Activated CD4-positive, alpha-beta T cell treated with anti-CD3 and anti-CD28 coated beads for 4 hours (primary cell): ENCODE results near the gene PRLR.
A peak's percentile ranks its signal among the peaks of the same experiment; 100 is the strongest.

Source experiments
- DNase-seq, 2 donors: peaks; one replicate each; pipeline ENCODE4 v3.0.0-alpha.2; 2020

PRLR gene

DNA sequence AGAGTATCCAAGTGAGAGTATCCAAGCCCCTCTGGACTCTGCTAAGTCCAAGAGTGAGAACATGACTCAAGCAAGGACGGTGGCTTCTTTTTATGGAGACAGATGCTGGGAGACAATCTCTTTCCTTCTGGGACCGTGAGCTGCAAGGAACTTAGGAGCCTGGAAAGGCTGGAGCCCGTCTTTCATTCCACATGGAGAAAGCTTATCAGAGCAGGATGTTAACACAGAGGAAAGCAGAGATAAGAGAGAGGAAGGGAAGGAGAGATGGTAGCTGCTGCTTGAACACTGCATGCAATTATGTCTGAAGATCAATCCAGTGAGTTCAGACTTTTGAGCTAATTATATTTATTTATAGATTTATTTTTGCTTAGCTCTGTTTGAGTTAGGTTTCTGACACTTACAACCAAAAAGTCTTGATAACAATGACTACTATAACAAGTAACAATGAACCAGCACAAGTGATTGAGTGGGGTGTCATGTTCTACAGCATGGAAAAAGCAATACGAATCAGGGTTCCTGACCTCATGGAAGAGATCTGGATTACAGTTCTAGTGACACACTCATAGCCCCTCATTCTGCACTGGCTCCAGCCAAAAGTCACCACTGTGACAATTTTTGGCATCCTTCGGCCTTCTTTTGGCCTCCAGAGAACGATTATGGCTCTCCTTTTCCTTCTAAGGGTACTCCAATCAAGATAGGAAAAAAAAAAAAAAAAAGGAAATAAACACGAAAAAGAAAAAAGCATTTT, 71.5 kb downstream of the PRLR start:
- no peak for DNase-seq

DNA sequence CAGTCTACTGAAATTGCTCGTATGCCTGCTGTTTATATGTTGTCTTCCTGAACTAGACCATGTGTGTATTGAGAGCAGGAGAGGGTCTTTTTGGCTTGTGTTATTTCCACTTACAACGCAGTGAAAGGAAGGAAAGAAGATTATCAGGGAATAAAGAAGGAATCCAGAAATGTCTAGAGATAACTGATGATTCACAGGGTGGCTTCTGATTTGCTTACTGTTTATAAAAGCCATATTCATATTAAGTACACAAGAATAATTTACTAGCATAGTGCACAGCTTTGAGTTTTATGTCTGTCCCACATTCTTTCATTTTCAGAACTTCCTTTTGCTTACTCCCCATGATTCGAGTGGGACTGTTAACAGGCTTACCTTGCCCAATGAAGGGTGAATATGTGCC, 72.1 kb downstream of the PRLR start:
- no peak for DNase-seq

DNA sequence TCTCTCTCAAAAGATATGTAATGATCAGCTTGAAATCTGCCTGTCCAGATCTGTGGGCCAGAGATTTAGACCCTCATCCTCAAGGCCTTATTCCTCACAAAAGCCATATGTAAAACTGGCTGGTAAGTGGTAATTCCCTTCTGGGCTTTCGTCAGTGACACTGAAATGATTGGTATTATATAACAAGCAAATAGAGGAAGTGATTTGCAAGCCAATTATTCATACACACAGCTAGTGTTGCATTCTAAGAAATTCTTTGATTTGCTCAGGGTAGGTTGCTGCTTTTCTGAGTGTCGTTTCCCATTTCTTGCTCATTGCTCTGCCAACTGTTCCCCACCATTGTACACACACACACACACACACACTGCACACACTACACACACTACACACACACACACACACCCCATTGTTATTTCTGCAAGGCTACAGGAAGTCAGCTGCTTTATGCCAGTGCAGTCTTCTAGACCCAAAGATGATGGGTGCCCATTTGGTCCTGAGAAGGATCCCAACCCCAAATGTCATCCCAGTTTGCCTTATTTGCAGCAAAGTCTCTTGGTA, 76.8 kb downstream of the PRLR start:
- DNase-seq, result no peak

DNA sequence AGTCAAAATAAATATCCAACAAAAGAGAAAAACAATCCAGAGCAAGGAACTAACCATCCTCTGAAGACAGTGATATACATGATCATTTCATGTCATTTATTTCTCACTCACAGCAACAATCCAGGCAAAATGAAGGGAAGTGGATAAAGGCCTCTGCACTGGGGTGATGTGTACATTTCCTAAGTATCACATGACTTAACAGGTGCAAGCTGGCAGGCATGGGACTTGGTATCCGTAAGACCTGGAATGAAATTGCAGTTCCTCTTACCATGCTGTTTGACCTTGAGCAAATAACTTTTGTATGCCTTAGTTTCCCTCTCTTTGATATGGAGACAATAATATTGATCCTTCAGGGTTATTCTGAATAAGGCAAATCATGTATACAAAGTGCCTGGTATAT, 77.6 kb downstream of the PRLR start:
- no peak for DNase-seq

DNA sequence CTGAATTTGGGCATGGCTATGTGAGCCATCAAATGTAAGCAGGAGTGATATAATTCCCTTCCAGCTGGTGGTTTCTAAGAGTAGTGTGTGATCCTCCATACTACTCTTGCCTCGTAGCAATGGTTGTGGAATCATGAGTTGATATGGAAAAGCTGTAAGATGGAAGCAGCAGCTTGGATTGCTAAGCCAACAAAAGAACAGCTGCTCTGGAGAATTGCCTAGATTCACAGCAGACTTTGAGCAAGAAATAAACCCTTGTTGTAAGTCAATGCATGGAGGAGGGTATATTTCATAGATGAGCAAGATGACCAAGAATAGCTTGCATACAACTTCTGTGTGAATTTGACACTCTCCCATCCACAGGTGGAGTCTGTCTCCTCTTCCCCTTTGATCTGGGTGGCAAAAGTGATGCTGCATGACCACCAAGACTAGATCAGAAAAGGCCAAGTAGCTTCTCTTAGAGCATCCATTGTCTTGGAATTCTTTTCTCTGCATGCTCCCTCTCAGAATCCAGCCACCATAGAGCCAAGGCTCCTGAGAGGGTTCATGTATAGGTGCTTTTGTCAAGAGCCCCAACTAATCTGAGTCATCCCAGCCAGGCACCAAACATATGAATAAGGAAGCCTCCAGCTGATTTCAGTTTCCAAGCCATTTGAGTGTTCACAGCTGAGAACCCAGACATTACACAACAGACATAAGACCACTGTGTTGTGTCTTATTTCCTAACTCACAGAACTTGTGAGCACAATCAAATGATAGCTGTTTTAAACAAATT, 79.0 kb downstream of the PRLR start:
- no peak for DNase-seq

DNA sequence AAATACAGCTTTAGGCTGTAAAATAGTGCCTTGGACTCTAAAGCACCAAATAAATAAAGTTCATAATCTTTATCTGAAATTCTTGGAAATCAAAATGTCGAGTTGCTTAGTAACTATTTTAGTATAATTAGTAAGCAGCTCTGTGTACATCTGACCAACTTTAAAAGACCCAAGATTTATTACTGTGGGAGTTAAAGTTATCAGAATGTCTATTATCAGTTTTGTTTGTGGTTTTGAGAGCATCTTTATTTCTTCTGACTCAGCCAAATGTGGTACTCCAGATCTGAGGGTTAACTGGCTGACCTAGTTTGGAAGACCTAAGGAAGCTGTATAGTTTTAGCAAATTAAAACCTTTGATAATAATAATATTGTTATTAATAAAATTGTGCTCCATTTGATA, 81.2 kb downstream of the PRLR start:
- DNase-seq, result no peak

DNA sequence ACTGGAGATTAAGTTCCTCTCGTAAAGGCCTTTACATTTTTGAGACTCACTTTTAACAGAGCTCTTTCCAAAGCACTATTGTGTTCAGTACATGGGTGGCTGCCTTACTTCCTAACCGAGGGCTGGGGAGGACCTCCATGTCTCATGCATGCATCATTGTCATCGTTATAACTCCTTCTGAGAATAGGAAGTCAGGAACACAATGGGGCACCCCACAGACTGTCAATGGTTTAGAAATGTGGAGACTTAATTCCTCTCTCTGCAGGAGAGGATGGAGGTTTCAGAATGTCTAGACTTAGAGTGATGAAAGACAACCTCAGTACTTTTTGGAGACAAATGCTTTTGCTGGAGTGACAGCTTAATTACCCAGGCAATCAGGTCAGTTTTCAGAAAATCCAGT, 83.9 kb downstream of the PRLR start:
- no peak for DNase-seq

DNA sequence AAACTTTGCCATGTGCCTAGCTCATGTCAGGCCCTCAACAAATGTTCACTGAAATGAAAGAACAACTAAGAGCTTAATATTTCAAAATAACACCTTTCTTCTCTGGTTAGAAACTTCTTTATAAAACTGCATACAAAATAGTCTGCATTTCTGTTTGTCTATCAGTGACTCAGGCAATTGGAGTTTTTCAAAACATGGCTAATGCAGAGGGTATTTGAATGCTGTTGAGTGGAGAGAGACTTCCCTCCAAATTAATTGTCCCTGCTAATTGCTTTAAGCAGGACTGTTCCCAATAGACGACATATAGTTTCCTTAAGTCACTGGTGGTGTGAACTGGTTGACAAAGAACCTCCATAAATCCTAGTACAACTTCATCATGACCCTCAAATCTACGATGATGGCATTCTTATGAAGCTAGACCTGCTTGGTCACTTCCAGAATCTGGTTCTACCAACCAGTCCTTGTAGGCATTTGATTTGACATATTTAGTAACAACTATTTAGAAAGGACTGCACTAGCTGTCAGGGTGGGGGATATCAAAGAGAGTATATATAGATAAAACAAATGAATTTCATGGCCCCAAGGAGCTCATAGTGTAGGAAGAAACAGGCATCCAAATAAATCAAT, 84.5 kb downstream of the PRLR start:
- DNase-seq, result no peak

DNA sequence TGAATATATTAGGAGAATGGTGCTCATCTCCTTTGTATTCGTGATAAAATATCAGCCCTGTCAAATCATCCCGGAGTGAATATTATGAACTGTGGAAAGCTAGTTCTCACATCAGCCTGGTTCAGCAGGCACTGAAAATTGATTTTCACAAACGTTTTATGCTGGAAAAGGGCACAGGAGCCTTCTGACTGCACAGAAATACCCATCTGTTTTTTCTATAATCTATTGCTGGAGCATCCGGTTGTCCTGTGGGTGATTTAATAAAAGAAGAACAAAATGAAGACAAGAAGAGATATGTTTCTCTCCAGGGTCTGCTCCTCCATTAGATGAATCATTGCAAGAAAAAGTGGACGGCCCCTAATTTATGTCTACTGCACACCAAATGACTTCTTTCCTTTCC, 85.3 kb downstream of the PRLR start:
- no peak for DNase-seq

DNA sequence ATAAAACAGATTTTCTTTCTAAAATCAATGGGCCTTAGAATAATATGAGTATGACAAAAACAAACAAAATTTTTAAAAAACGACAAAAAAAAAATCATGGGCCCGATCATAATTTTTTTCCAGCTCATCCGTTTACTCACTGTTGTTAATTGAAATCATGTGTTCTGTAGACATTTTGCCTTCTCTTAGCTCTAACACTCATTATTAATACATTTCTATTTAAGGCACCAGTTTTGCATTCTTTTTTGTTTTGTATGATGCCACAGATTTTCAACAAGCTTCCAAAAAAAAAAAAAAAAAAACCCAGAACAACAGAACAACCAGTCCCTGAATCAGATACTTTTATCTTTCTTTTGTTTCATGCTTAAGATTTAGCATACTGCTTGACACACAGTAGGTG, 86.4 kb downstream of the PRLR start:
- DNase-seq, result no peak

DNA sequence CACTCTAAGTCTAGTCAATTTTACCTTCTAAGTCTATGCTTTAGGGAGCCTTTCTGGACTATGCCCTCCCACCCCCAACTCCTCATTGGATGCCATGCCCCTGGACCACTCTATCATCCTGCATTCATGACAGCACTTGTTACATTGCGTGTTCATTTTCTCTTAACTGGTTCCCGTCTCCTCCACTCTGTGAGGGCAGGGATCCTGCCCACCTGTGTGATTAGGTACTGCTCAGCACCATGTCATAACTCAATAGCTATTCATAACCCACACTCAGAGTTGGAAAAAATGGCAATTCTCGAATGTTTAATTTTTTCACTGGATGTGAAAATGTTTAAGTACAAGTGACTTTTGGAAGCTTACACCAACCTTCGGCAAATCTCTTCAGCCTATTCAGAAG, 88.5 kb downstream of the PRLR start:
- DNase-seq, result no peak

DNA sequence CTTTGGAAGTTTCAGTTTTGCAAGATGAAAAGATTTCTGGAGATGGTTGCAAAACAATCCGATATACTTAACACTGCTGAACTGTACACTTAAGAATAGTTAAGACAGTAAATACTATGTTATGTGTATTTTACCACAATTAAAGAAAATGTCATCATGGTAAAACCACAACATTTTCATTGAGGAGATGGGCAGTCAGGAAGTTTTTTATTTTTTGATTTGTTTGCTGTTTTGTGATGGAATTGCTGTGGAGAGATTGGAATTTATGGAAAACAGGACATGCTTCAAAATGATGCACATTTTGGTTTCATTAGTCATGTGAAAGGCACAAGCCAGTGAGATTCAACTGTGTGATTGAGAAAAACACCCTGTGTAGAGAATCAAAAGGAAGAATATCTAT, 92.1 kb downstream of the PRLR start:
- no peak for DNase-seq

DNA sequence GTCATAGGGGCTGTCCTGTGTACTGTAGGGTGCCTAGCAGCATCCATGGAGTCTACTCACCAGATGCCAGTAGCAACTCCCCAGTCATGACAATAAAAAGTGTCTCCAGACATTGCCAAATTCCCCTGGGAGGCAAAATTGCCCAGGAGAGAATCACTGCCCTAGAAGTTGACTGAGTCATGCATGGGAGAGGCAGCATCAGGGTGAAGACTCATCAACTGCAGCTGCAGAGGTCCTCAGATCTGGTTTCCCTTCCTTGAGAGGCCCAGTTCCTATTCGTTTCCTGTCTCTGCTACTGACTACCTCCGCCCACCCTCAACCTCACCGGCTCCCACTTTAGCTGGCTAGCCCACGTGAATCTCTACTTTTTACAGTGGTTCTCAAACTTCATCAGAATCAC, 93.9 kb downstream of the PRLR start:
- DNase-seq, result no peak

DNA sequence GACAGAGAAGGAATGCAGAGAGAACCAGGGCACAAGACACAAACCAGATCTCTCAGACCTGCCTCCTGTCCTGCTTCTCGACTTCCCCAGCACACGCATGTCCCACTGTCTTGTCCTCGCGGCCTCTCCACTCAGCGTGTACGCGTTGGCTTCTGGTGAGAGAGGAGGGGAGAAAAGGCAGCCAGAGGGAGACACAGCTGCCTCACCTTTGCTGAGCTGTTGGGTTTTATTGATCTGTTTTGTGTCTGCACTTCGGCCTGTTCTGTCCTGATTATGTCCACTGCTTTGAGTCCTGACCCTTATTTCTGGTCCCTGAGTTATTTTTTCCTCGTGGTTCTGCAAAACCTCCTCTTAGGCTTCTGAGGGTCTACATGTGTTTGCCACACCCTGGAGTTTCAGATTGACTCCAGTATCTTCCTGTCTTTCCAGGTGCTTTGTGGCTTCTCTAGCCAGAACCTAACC, 95.0 kb downstream of the PRLR start:
- DNase-seq, result no peak

DNA sequence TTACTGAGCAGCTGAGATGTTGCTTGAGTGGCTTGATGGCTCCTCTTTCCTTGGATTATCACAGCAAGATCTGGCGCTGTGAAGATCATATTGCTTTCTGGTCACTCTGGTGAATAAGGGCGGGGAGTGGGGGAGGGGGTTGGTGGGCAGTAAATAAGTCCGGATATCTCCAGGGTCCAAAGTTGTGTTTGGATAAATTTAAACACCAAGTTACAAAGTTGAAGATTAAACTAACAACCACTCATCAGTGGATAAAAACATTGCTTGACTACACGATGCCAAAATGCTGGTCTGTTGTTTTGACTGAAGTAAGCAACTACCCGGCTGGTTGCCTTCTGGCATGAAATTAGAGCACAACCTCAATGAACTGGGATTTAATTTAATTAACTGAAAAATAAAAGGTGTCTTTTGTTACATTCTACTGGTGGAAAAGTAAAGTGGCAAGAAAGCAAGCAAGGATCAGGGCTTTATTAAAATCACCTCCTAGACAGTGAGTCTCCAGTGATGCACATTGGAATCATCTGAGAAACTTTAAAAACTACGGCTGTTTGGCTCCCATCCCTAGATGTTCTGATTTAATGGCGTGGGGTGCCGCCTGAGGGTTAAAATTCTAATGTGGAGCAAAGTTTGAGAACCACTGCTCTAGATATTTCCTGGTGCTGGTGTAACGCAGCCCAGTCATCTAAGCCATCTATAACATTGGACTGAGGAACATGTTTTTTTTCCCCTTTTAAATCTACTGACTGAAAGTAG, 95.8 kb downstream of the PRLR start:
- no peak for DNase-seq

DNA sequence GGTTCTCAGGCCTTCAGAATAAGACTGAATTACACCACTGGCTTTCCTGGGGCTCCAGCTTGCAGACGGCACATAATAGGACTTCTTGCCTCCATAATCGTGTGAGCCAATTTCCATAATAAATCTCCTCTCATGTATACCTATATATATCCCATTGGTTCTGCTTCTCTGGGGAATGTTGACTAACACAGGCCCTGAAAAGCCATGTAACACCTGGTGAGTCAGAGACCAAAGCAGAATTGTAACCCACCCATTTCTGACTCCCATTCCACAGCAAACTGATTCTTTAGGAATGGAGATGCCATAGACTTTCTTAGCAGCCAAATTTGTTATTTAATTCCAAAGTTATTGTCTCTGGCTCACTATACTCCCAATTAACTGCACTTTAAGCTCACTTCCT, 97.1 kb downstream of the PRLR start:
- DNase-seq, result no peak

DNA sequence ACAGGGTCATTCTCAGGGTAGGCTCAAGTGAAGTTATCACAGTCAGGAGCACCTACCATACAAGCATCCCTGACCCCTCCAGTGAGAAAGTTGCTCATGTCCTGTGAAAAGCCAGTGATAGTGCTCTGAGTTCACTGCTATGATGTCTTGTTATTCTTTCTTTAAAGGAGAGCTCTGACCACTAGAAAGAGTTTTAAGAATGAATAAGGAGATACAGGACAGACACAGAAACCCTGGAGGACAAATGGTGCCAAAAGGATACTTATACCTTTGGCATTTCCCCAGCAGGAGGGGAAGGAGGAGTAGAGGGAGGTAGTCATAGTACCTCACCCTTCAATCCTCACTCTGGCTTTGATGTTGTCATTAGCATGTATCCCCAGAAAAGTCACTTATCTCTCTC, 98.6 kb downstream of the PRLR start:
- DNase-seq, result no peak

DNA sequence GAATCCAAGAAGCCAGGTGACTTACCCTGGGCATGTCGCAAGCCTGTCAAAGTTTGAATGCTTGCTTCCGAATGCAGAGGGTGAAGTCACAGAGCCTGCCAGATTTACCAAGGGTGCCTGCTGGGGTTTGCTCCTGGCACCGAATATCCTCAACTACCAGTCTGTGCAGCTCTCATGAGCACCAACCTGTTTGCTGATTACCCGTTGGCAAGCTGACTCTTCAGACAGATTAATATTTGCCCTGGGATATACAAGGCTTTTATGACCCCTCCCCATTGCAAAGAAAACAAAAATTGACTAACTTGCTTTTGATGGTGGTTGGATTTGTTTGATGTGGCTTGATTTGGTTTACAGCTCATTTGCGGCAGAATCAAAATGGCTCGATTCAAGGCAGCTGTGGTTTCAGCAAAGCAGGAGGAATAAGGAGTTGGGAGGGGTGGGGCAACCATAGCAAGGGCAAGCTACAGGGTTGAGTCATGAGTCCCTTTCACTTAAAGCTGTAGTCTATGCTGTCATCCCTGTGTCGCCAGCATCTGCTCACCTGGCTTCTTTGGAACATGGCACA, 100.3 kb downstream of the PRLR start:
- DNase-seq, result peak; percentile 44 to 46

DNA sequence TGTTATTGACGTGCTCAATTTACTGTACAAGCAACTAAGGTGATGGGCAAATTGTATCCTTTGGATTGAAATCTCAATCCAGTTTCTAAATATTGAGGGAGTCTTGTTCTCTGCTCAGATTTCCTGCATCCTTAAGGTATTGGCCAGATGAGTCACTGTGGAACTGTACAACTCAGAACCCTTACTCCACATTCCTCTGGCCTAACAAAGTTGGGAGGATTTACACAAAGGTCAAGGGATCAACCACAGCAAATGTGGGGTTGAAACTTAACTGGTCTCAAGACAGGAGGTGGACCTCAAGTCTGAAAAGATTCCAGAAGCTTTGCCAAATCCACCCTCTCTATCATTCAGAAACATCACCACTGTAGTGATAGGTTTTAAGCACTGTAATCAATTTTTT, 101.0 kb downstream of the PRLR start:
- no peak for DNase-seq

DNA sequence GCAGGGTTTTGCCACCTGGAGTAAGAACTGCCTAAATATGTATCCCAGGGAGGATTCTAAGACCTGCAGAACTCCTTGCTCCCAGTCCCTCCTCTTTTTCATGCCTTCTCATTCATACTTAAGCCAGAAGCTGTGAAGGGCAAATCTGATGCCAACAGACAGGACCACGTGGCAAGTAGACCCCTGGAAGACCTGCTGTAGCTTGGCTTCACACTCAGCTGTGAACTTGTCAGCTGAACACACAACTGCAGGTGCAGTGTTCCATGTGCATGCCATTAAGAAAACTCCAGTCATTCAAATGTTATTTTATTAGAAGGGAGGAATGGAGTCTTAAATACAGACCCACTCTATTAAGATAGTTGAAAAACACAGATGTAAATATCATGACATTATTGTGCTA, 103.3 kb downstream of the PRLR start:
- DNase-seq, result no peak

DNA sequence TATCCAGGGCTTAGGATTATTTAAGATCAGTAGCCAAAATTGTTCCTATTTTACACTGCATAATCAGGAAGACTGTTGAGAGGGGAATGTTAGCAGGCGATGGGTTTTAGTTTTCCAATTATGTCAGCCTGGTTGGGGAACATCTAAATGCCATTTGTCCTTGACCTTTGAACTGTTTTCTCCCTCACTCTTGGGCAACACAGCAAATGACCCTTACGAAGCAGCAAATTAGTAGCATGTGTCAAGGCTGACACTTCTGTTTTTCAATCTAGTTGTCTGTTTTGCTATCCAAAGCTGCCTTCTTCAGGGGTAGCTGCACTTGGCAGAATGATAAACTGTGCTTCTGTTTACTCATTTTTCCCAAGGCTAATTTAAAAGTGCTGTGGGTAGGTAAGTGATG, 104.5 kb downstream of the PRLR start:
- no peak for DNase-seq

DNA sequence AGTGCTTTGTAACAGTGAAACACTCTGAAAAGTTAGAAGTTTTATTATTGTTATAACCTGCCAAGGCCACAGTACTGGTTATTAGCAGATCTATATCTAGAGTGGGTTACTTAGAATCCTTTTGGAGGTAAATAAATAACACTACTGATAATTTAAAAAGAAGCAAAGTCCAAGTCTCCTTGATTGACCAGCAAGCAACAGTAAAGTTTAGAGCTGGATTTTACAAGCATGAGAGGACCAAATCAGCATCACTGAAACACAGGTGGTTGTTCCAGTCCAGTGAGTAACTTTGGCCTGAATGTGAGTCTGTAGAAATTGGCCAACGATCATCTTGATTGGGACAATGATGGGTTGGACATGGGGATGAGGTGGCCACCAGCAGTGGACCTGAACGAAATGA, 105.4 kb downstream of the PRLR start:
- DNase-seq, result no peak

DNA sequence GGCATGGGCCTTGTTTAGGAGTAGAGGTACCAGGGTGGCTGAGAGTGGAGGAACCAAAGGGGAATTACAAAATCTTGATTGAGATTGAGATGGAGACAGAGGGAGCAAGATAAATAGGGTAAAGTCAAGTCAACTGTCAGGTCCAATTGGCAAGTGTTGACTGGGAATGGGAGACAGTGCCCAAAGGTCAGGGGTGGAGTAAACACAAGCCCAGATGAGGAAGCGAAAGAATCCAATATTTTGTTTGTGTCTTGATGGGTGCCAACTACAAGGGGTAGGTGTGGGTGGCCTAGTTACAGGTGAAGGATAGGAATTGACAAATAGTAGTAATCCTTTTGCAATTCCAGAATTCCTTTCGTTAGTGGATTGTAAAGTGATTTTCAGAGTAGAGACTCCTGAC, 107.5 kb downstream of the PRLR start:
- DNase-seq, result no peak
